ENCODE data around the gene SYCE1. TPM values are rescaled to one million over a fixed set of nuclear protein-coding genes. Genes with fewer than 3 reads are reported as not detected.

Gene SYCE1
- total RNA-seq (2012; rRNA removed), result not detected in 2 replicates
- not detected in 2 replicates for polyA plus RNA-seq (2012; rRNA removed)
- not detected in 2 replicates for polyA plus RNA-seq (2012; cell fraction: cytosol; rRNA removed)
- polyA plus RNA-seq (2012; cell fraction: nucleus; rRNA removed; ENCODE audit: low replicate concordance), result not detected in 2 replicates
- Bru-seq, nascent RNA, result not detected
- BruChase-seq, experiment 1, labeled RNA remaining after a 6-hour chase, result not detected
- BruChase-seq, experiment 2, labeled RNA remaining after a 2-hour chase, result not detected
- long read RNA-seq, result 0 reads

- intact Hi-C loops (cut with micrococcal nuclease) (no loop called here), dilution Hi-C loops (cut with HindIII; ENCODE audit: low sequenced_read_pairs, unreplicated experiment) (no loop called here), in situ Hi-C loops (cut with MboI; ENCODE audit: low sequenced_read_pairs) (no loop called here)
- Histone ChIP-seq H3K4me2 (ENCODE audit: low read depth, low read length) (no peak within 1 kb of the TSS), H3K23ac (ENCODE audit: low read depth, low read length) (no peak within 1 kb of the TSS), H2AK5ac (ENCODE audit: low read depth, low read length) (no peak within 1 kb of the TSS), H3K9me1 (ENCODE audit: insufficient read depth, low read length) (no peaks in the 10 kb centered on the region), H3K4ac (ENCODE audit: low read depth, low read length) (no peak within 1 kb of the TSS), H3K4me3 (ENCODE audit: insufficient read depth, low read depth, low read length) (no peak within 1 kb of the TSS), H3K9ac (ENCODE audit: low read depth, low read length) (no peak within 1 kb of the TSS), H3K27ac (ENCODE audit: insufficient read depth, low read length) (no peak within 1 kb of the TSS), H3K14ac (replicated peaks; ENCODE audit: low read depth, low read length) (no peak within 1 kb of the TSS), H3K56ac (ENCODE audit: extremely low read depth, insufficient read depth, low read length) (no peak within 1 kb of the TSS), H2BK5ac (ENCODE audit: low read depth, low read length, poor library complexity, severe bottlenecking) (no peak within 1 kb of the TSS), H2BK120ac (ENCODE audit: low read depth, low read length) (no peak within 1 kb of the TSS), H2AFZ (replicated peaks; ENCODE audit: low read length, poor library complexity) (no peak within 1 kb of the TSS), H2BK20ac (ENCODE audit: low read depth, low read length) (no peak within 1 kb of the TSS), H3K79me1 (ENCODE audit: low read depth in 1 of 2, low read length in 2 of 2) (no peaks in the 10 kb centered on the region), H3K18ac (ENCODE audit: low read depth, low read length) (no peak within 1 kb of the TSS), H3K27me3 (ENCODE audit: control insufficient read depth, insufficient read depth, low read length) (no peaks in the 10 kb centered on the region), H2BK15ac (ENCODE audit: low read depth, low read length) (no peak within 1 kb of the TSS), H4K91ac (ENCODE audit: insufficient read depth, low read depth, low read length) (no peak within 1 kb of the TSS), H4K8ac (ENCODE audit: low read depth in 2 of 2, low read length in 2 of 2) (no peak within 1 kb of the TSS), H3K4me1 (ENCODE audit: control insufficient read depth, insufficient read depth, low read length) (no peaks in the 10 kb centered on the region), H3K36me3 (ENCODE audit: control insufficient read depth, insufficient read depth, low read length) (no peaks in the 10 kb centered on the region), H4K5ac (ENCODE audit: low read depth, low read length) (no peak within 1 kb of the TSS), H4K20me1 (ENCODE audit: insufficient read depth, low read length) (no peaks in the 10 kb centered on the region), H2AK9ac (replicated peaks; ENCODE audit: low read depth, low read length, poor library complexity) (no peak within 1 kb of the TSS), H3K9me3 (ENCODE audit: control insufficient read depth, insufficient read depth, low read length) (peaks cover 21% of the 10 kb centered on the region; the same call in 1 of the 2 replicates)
- WGBS, 2 experiments (ENCODE audit: extremely low coverage in 2 of 2, insufficient read length in 1 of 2), result 54% methylated on average over 47 of the region's 77 CpGs; no CpG with 5 or more reads in 1 of the 2 experiments
- POLR2A ChIA-PET (ENCODE audit: unreplicated experiment), result no interaction called here
- TF ChIP-seq RCOR1 (IDR thresholded peaks at IDR 0.05; ENCODE audit: insufficient replicate concordance, low read length) (no peak), FOS (IDR thresholded peaks at IDR 0.05; ENCODE audit: low read depth, low read length) (no peak), MAFK (IDR thresholded peaks at IDR 0.05; ENCODE audit: low read depth, low read length) (no peak), RAD21 (IDR thresholded peaks at IDR 0.05; ENCODE audit: low read length) (no peak), SMC3 (IDR thresholded peaks at IDR 0.05; ENCODE audit: low read depth, low read length) (no peak), USF2 (IDR thresholded peaks at IDR 0.05; ENCODE audit: low read depth, low read length) (no peak)
- no peak for ATAC-seq (ENCODE audit: low read depth)
- BruUV-seq (replicated peaks), result no TSS peak
- DNase-seq, result no peak
- CTCF ChIA-PET, result no interaction called here
Observed at GRCh38 chr10:133565441-133566294, at the start of gene SYCE1. TSS of gene SYCE1 (minus strand) at chr10:133565583. CDS start at chr10:133565529, 54 bp downstream.
